Osteocyte (in vitro differentiated cells): ENCODE data around the gene TELO2. TPM values are rescaled to one million over a fixed set of nuclear protein-coding genes. Genes with fewer than 3 reads are reported as not detected.

Experiments used
- DNase-seq: peaks from one replicate; pipeline ENCODE4 v3.0.0; 2021; ENCODE audit warnings: mixed read lengths; ENCODE audit not compliant: unreplicated experiment; ENCODE audit errors: extremely low spot score
- H3K27ac Mint-ChIP-seq: one replicate; pipeline ENCODE4 v1.8.0; 2021; ENCODE audit warnings: mild to moderate bottlenecking, mixed read lengths; ENCODE audit not compliant: unreplicated experiment
- H3K27me3 Mint-ChIP-seq: one replicate; pipeline ENCODE4 v1.8.0; 2021; ENCODE audit warnings: mixed read lengths; ENCODE audit not compliant: unreplicated experiment
- H3K36me3 Mint-ChIP-seq: one replicate; pipeline ENCODE4 v1.8.0; 2021; ENCODE audit warnings: mixed read lengths; ENCODE audit not compliant: unreplicated experiment
- H3K4me1 Mint-ChIP-seq: one replicate; pipeline ENCODE4 v1.8.0; 2021; ENCODE audit warnings: mixed read lengths; ENCODE audit not compliant: unreplicated experiment
- H3K4me3 Mint-ChIP-seq: one replicate; pipeline ENCODE4 v1.8.0; 2021; ENCODE audit warnings: mild to moderate bottlenecking, moderate library complexity, mixed read lengths; ENCODE audit not compliant: unreplicated experiment
- H3K9me3 Mint-ChIP-seq: one replicate; pipeline ENCODE4 v1.8.0; 2021; ENCODE audit warnings: mixed read lengths; ENCODE audit not compliant: unreplicated experiment
- CTCF ChIP-seq: fragments of 200-600 bp; sonication (generic); IDR thresholded peaks from 2 replicates; pipeline ENCODE4 v1.5.0; 2021; ENCODE audit warnings: antibody characterized with exemption, mild to moderate bottlenecking, moderate library complexity
- total RNA-seq: library from RNA; stranded (reverse); gene quantifications from 2 replicates; pipeline ENCODE4 v1.2.1, GENCODE V29; 2021

Gene TELO2
- total RNA-seq, 1 donor from 2014 or later: 37.8 TPM

DNA sequence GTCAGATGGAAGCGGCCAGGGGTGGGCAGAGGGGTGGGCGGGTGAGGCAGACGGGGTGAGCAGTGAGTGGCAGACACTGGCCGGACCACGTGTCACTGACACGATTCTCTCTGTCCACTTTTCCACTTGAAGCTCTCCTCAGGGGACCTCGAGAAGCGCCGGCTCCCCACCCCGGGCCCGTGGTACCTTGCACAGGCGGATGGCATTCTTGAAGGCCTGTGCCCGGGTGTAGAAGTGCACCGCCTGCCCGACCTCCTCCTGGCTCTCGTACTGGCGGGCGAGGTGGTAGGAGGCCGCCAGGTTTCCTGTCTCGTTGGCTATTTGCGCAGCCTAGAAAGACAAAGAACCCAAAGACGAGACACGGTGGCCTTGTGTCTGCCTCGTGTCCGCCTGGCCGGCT is 31.2 kb downstream of the TELO2 start:
- no peak overlapping the region for H3K27ac Mint-ChIP-seq
- no peak for TF ChIP-seq CTCF
- H3K4me3 Mint-ChIP-seq: no peak overlapping the region
- peaks cover 4% of the 10 kb centered on the region for H3K4me1 Mint-ChIP-seq
- no peak for DNase-seq
- H3K9me3 Mint-ChIP-seq: no peaks in the 10 kb centered on the region
- no peaks in the 10 kb centered on the region for H3K27me3 Mint-ChIP-seq
- peaks cover 11% of the 10 kb centered on the region for H3K36me3 Mint-ChIP-seq

DNA sequence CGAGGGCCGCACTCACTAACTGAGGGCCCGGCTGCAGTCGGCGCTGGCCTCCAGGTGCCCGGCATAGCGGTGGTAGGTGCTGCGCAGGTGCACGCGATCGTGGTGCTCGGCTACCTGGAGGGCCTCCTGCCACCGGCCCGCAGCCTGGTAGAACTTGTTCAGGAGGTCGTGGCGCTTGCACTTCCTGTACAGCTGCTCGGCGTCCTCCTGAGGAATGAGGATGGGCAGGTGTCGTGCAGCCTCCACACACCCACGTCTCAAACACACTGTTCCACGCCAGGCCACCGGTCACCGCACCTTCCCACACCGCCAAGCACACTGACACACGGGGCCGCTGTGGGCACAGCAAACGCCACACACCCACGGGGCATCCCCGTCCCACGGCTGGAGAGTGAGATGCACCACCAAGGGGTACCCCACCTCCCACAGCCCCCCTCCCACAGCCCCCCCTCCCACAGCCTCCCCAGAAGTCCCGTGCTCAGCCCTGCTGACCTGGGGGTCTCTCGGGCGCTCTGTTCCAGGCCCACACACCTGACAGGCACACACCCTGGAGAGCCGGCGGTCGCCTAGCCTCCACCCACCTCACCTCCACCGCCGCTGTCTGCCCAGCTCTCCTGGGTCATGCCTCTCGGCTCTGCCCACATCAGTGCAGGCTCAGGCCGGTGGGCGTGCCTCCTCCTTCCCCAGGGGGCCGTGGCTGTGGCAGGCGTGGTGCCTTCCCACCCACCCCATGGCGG is 32.9 kb downstream of the TELO2 start:
- Mint-ChIP-seq H3K4me1 (peaks cover 16% of the 10 kb centered on the region), H3K27me3 (no peaks in the 10 kb centered on the region), H3K27ac (no peak overlapping the region), H3K36me3 (peaks cover 7% of the 10 kb centered on the region), H3K9me3 (no peaks in the 10 kb centered on the region), H3K4me3 (no peak overlapping the region)
- DNase-seq: no peak
- TF ChIP-seq CTCF: no peak

- no peaks in the 10 kb centered on the region for H3K27me3 Mint-ChIP-seq
- H3K9me3 Mint-ChIP-seq: no peaks in the 10 kb centered on the region
- DNase-seq: no peak
- H3K4me1 Mint-ChIP-seq: peaks cover 24% of the 10 kb centered on the region
- no peak overlapping the region for H3K27ac Mint-ChIP-seq
- no peak overlapping the region for H3K4me3 Mint-ChIP-seq
- TF ChIP-seq CTCF: no peak
- peaks cover 7% of the 10 kb centered on the region for H3K36me3 Mint-ChIP-seq
These were observed 33.7 kb downstream of the TELO2 start for GRCh38 chr16:1526608-1527555.

DNA sequence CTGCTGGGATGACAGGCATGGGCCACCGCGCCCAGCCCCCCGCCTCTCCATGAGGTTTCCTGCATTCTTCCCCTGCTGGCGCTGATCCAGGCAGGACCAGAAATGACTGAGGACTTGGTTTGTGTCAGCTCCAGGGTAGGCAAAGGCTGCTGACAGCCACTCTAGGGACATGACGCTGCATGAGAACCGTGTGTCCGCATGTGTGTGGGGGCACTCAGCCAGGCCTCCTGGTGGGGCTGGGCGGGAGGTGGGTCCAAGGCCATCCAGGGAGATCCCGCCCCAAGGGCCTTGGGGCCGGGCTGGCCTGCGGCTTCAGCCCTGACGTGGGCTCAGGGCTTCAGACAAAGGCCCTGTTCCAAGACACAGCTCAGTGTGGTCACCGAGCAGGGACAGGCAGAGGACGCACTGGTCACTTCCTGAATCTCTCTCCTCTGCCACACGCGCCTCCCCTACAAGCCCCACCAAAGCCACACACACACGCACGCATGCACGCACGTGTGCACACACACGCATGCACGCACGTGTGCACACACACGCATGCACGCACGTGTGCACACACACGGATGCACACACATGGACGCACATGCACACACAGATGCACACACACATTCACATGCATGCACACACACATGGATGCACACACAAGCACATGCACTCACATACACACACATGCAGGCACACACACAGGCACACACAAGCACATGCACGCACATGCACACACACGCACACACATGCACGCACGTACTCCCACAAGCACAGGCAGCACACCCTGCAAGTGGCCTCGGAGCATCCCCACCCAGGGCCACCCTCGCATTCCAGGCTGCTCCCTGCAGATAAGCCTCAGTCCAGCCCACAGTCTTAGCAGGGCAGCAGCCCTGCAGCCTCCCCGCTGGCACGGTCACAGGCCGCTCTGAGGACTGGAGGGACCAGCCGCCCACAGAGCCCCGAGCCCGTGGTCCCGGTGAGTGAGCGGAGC is 35.0 kb downstream of the TELO2 start:
- Mint-ChIP-seq H3K4me3 (no peak overlapping the region), H3K9me3 (no peaks in the 10 kb centered on the region), H3K4me1 (peaks cover 37% of the 10 kb centered on the region), H3K27me3 (no peaks in the 10 kb centered on the region), H3K27ac (no peak overlapping the region), H3K36me3 (peaks cover 5% of the 10 kb centered on the region)
- DNase-seq: no peak
- no peak for TF ChIP-seq CTCF
